ENCODE results near the gene SCN5A.

Gene SCN5A

GRCh38 chr3:38566215-38566528, 83.3 kb downstream of the SCN5A start:
- H3K4me3 ChIP-seq (ENCODE audit: low read depth, low read length) = no peak overlapping the region
- DNase-seq (ENCODE audit: low read depth) = no peak

GRCh38 chr3:38565339-38566214, 83.9 kb downstream of the SCN5A start:
- no peak for DNase-seq (ENCODE audit: low read depth)
- no peak overlapping the region for H3K4me3 ChIP-seq (ENCODE audit: low read depth, low read length)

- DNase-seq (ENCODE audit: low read depth) = no peak
- H3K4me3 ChIP-seq (ENCODE audit: low read depth, low read length) = no peak overlapping the region
Observed at GRCh38 chr3:38564631-38565338, 84.7 kb downstream of the SCN5A start.

GRCh38 chr3:38563886-38564270, 85.6 kb downstream of the SCN5A start:
- no peak overlapping the region for H3K4me3 ChIP-seq (ENCODE audit: low read depth, low read length)
- no peak for DNase-seq (ENCODE audit: low read depth)

- no peak for DNase-seq (ENCODE audit: low read depth)
- H3K4me3 ChIP-seq (ENCODE audit: low read depth, low read length) = no peak overlapping the region
Observed at GRCh38 chr3:38563070-38563885, 86.2 kb downstream of the SCN5A start.

- H3K4me3 ChIP-seq (ENCODE audit: low read depth, low read length) = no peak overlapping the region
- no peak for DNase-seq (ENCODE audit: low read depth)
Observed at GRCh38 chr3:38562467-38562925, 87.0 kb downstream of the SCN5A start.

- no peak overlapping the region for H3K4me3 ChIP-seq (ENCODE audit: low read depth, low read length)
- no peak for DNase-seq (ENCODE audit: low read depth)
Observed at GRCh38 chr3:38561746-38562466, 87.6 kb downstream of the SCN5A start.

GRCh38 chr3:38560996-38561717, 88.3 kb downstream of the SCN5A start:
- no peak overlapping the region for H3K4me3 ChIP-seq (ENCODE audit: low read depth, low read length)
- no peak for DNase-seq (ENCODE audit: low read depth)

- DNase-seq (ENCODE audit: low read depth) = no peak
- no peak overlapping the region for H3K4me3 ChIP-seq (ENCODE audit: low read depth, low read length)
Observed at GRCh38 chr3:38560284-38560683, 89.2 kb downstream of the SCN5A start.

GRCh38 chr3:38558864-38559263, 90.6 kb downstream of the SCN5A start:
- no peak for DNase-seq (ENCODE audit: low read depth)
- H3K4me3 ChIP-seq (ENCODE audit: low read depth, low read length) = no peak overlapping the region

- H3K4me3 ChIP-seq (ENCODE audit: low read depth, low read length) = no peak overlapping the region
- no peak for DNase-seq (ENCODE audit: low read depth)
Observed at GRCh38 chr3:38556640-38557358, 92.7 kb downstream of the SCN5A start.

- no peak for DNase-seq (ENCODE audit: low read depth)
- no peak overlapping the region for H3K4me3 ChIP-seq (ENCODE audit: low read depth, low read length)
Observed at GRCh38 chr3:38555926-38556325, 93.6 kb downstream of the SCN5A start.

- H3K4me3 ChIP-seq (ENCODE audit: low read depth, low read length) = no peak overlapping the region
- no peak for DNase-seq (ENCODE audit: low read depth)
Observed at GRCh38 chr3:38555149-38555840, 94.2 kb downstream of the SCN5A start.

- no peak for DNase-seq (ENCODE audit: low read depth)
Observed at GRCh38 chr3:38554127-38554827, 95.2 kb downstream of the SCN5A start.

GRCh38 chr3:38553071-38553470, 96.4 kb downstream of the SCN5A start:
- no peak overlapping the region for H3K4me3 ChIP-seq (ENCODE audit: low read depth, low read length)
- DNase-seq (ENCODE audit: low read depth) = no peak

More at GRCh38 chr3:38554127-38554827, 95.2 kb downstream of the SCN5A start:
- no peak overlapping the region for H3K4me3 ChIP-seq (ENCODE audit: low read depth, low read length)

- no peak overlapping the region for H3K4me3 ChIP-seq (ENCODE audit: low read depth, low read length)
- DNase-seq (ENCODE audit: low read depth) = no peak
Observed at GRCh38 chr3:38552364-38552763, 97.1 kb downstream of the SCN5A start.
